H1 (cell line): ENCODE measurements around the gene DCDC1. TPM values are rescaled to one million over a fixed set of nuclear protein-coding genes. Genes with fewer than 3 reads are reported as not detected.

ENCODE experiments used
- CTCF ChIA-PET: fragments of 300-600 bp; sonication (Branson Sonifier 250); formaldehyde crosslinking; loops from one replicate; lab custom pipeline; 2021; ENCODE audit not compliant: partially characterized antibody; lab: Charles Lee
- POLR2A ChIA-PET: fragments of 300-600 bp; sonication (Branson Sonifier 250); formaldehyde crosslinking; loops from one replicate; lab custom pipeline; 2021; ENCODE audit warnings: inconsistent platforms; ENCODE audit not compliant: partially characterized antibody; lab: Charles Lee
- DNase-seq, 2 experiments: peaks; one replicate each; pipeline versions ENCODE4 v3.0.0 to v3.0.0-alpha.2; 2010 to 2022; ENCODE audit warnings: low spot score in 2 of 2, low read depth in 1 of 2, mixed read lengths in 1 of 2
- FAIRE-seq: peaks from 2 replicates; lab custom pipeline; 2011; peaks lifted over from hg19 to GRCh38; lab: Jason Lieb, UNC
- H2AFZ ChIP-seq: 2 replicates; pipeline ENCODE4 v1.8.1; 2012; ENCODE audit warnings: low read length, inconsistent platforms
- H2AK5ac ChIP-seq: 2 replicates; pipeline ENCODE4 v1.6.1; 2013; ENCODE audit warnings: low read depth, low read length
- H2BK120ac ChIP-seq: replicated peaks from 2 replicates; pipeline ENCODE3; 2013; ENCODE audit warnings: low read depth, low read length, inconsistent platforms
- H2BK12ac ChIP-seq: 2 replicates; pipeline ENCODE4 v1.6.1; 2013; ENCODE audit warnings: low read depth, low read length
- H2BK15ac ChIP-seq: 2 replicates; pipeline ENCODE4 v1.6.1; 2013; ENCODE audit warnings: low read length
- H2BK20ac ChIP-seq: 2 replicates; pipeline ENCODE4 v1.6.1; 2013; ENCODE audit warnings: low read length
- H2BK5ac ChIP-seq: 2 replicates; pipeline ENCODE4 v1.6.1; 2013; ENCODE audit warnings: low read depth, low read length
- H3K14ac ChIP-seq: 2 replicates; pipeline ENCODE4 v1.6.1; 2013; ENCODE audit warnings: inconsistent platforms; ENCODE audit not compliant: insufficient read length
- H3K18ac ChIP-seq: 2 replicates; pipeline ENCODE4 v1.6.1; 2013; ENCODE audit warnings: low read length; ENCODE audit errors: extremely low read depth
- H3K23ac ChIP-seq: 2 replicates; pipeline ENCODE4 v1.6.1; 2013; ENCODE audit warnings: inconsistent platforms; ENCODE audit not compliant: insufficient read length
- H3K23me2 ChIP-seq: 2 replicates; pipeline ENCODE4 v1.6.1; 2013; ENCODE audit warnings: low read depth, low read length
- H3K27ac ChIP-seq: 2 replicates; pipeline ENCODE4 v1.6.1; 2011; ENCODE audit warnings: low read depth, low read length, inconsistent platforms
- H3K27me3 ChIP-seq, 4 experiments: replicated peaks in 1 of 4; 1 replicate in 1 of 4; 2 replicates in 3 of 4; pipeline versions ENCODE4 v1.6.1 to v1.8.1; 2011 to 2013; ENCODE audit warnings: low read length in 3 of 4, mild to moderate bottlenecking in 3 of 4, inconsistent platforms in 2 of 4, mixed read lengths in 2 of 4, moderate library complexity in 1 of 4; ENCODE audit not compliant: control insufficient read depth in 3 of 4, insufficient read depth in 3 of 4; ENCODE audit errors: extremely low read depth in 1 of 4
- H3K36me3 ChIP-seq, 4 experiments: 2 replicates each; pipeline versions ENCODE4 v1.6.1 to v1.8.1; 2011 to 2013; ENCODE audit warnings: mild to moderate bottlenecking in 4 of 4, low read length in 3 of 4, moderate library complexity in 2 of 4, control low read depth in 1 of 4, inconsistent platforms in 1 of 4; ENCODE audit not compliant: insufficient read depth in 4 of 4, control insufficient read depth in 2 of 4
- H3K4ac ChIP-seq: replicated peaks from 2 replicates; pipeline ENCODE3; 2013; ENCODE audit warnings: low read length, low read depth, mixed read lengths, inconsistent platforms; ENCODE audit not compliant: insufficient read length
- H3K4me1 ChIP-seq, 4 experiments: replicated peaks in 1 of 4; 1 replicate in 1 of 4; 2 replicates in 3 of 4; pipeline versions ENCODE4 v1.6.1 to v1.8.1; 2011 to 2013; ENCODE audit warnings: low read length in 3 of 4, inconsistent platforms in 2 of 4, mixed read lengths in 1 of 4; ENCODE audit not compliant: insufficient read depth in 4 of 4, control insufficient read depth in 3 of 4
- H3K4me2 ChIP-seq, 2 experiments: 2 replicates each; pipeline versions ENCODE4 v1.6.1 to v1.8.1; 2011 to 2013; ENCODE audit warnings: low read depth in 2 of 2, low read length in 2 of 2, control low read depth in 1 of 2, inconsistent platforms in 1 of 2, mild to moderate bottlenecking in 1 of 2; ENCODE audit not compliant: insufficient read depth in 1 of 2
- H3K4me3 ChIP-seq, 4 experiments: fragments of 200-600, 300-600 bp in 1 of 4; sonication (generic), shearing (Covaris generic), sonication (Bioruptor Twin) in 1 of 4; 2 replicates each; pipeline versions ENCODE4 v1.5.1 to v1.8.1; 2011 to 2016; ENCODE audit warnings: low read length in 4 of 4, low read depth in 3 of 4, control low read depth in 2 of 4, inconsistent platforms in 2 of 4, mild to moderate bottlenecking in 2 of 4, mixed read lengths in 1 of 4, moderate library complexity in 1 of 4; ENCODE audit not compliant: insufficient read depth in 2 of 4; ENCODE audit errors: extremely low read depth in 1 of 4
- H3K56ac ChIP-seq: replicated peaks from 2 replicates; pipeline ENCODE3; 2013; ENCODE audit warnings: low read depth, mild to moderate bottlenecking, mixed read lengths, low read length, inconsistent platforms; ENCODE audit not compliant: insufficient read length
- H3K79me1 ChIP-seq: 2 replicates; pipeline ENCODE4 v1.6.1; 2013; ENCODE audit warnings: low read depth, low read length, control low read depth
- H3K79me2 ChIP-seq, 2 experiments: 2 replicates each; pipeline versions ENCODE4 v1.6.1 to v1.8.1; 2012 to 2013; ENCODE audit warnings: low read length in 2 of 2, mild to moderate bottlenecking in 2 of 2, inconsistent platforms in 1 of 2; ENCODE audit not compliant: insufficient read depth in 2 of 2, control insufficient read depth in 1 of 2
- H3K9ac ChIP-seq, 4 experiments: replicated peaks in 1 of 4; 1 replicate in 1 of 4; 2 replicates in 3 of 4; pipeline versions ENCODE4 v1.6.1 to v1.8.1; 2011 to 2013; ENCODE audit warnings: low read depth in 3 of 4, low read length in 3 of 4, control low read depth in 2 of 4, mild to moderate bottlenecking in 2 of 4, moderate library complexity in 2 of 4, inconsistent platforms in 1 of 4; ENCODE audit errors: extremely low read depth in 1 of 4
- H3K9me3 ChIP-seq, 2 experiments: 2 replicates each; pipeline versions ENCODE4 v1.6.1 to v1.8.1; 2012 to 2013; ENCODE audit warnings: mild to moderate bottlenecking in 2 of 2, moderate library complexity in 2 of 2, control low read depth in 1 of 2, inconsistent platforms in 1 of 2, low read depth in 1 of 2, low read length in 1 of 2, mixed read lengths in 1 of 2; ENCODE audit not compliant: insufficient read depth in 2 of 2
- H4K20me1 ChIP-seq, 2 experiments: replicated peaks in 1 of 2; 2 replicates each; pipeline versions ENCODE3 to v1.8.1; 2011 to 2013; ENCODE audit warnings: inconsistent platforms in 2 of 2, low read length in 2 of 2, mild to moderate bottlenecking in 1 of 2; ENCODE audit not compliant: insufficient read depth in 2 of 2, control insufficient read depth in 1 of 2
- H4K5ac ChIP-seq: 2 replicates; pipeline ENCODE4 v1.6.1; 2013; ENCODE audit warnings: low read length, low read depth, mixed read lengths, inconsistent platforms; ENCODE audit not compliant: insufficient read length
- H4K8ac ChIP-seq: 2 replicates; pipeline ENCODE4 v1.8.0; 2013; ENCODE audit warnings: mild to moderate bottlenecking, moderate library complexity, low read length, inconsistent platforms; ENCODE audit not compliant: insufficient read depth; ENCODE audit errors: extremely low read depth
- H4K91ac ChIP-seq: replicated peaks from 2 replicates; pipeline ENCODE3; 2013; ENCODE audit warnings: low read length, mixed read lengths, inconsistent platforms; ENCODE audit not compliant: insufficient read length
- ATF2 ChIP-seq: IDR thresholded peaks from 2 replicates; pipeline ENCODE4 v1.6.1; 2012; ENCODE audit warnings: low read length, inconsistent platforms
- CTBP2 ChIP-seq: IDR thresholded peaks from 2 replicates; pipeline ENCODE4 v1.7.0; 2011; ENCODE audit warnings: borderline replicate concordance, mild to moderate bottlenecking, moderate library complexity, mixed read lengths, low read length; ENCODE audit not compliant: insufficient read depth, insufficient read length
- JUND ChIP-seq: IDR thresholded peaks from 2 replicates; pipeline ENCODE4 v1.6.1; 2011; ENCODE audit warnings: mild to moderate bottlenecking, improper control_type of control experiment, low read length
- KDM5A ChIP-seq: fragments of 200-600 bp; IDR thresholded peaks from 2 replicates; pipeline ENCODE4 v1.7.1; 2012; ENCODE audit warnings: mild to moderate bottlenecking, low read length, inconsistent platforms, mixed read lengths
- NANOG ChIP-seq: IDR thresholded peaks from 2 replicates; pipeline ENCODE4 v1.6.1; 2011; ENCODE audit warnings: low read length, low read depth, mild to moderate bottlenecking, inconsistent platforms; ENCODE audit not compliant: insufficient read depth, poor library complexity, severe bottlenecking
- SAP30 ChIP-seq: fragments of 300-600 bp; sonication (generic); IDR thresholded peaks from 2 replicates; pipeline ENCODE4 v1.7.1; 2012; ENCODE audit warnings: low read length, moderate library complexity, mild to moderate bottlenecking, inconsistent platforms; ENCODE audit not compliant: insufficient read depth, insufficient replicate concordance
- SIX5 ChIP-seq: IDR thresholded peaks from 2 replicates; pipeline ENCODE4 v1.6.1; 2011; ENCODE audit warnings: mild to moderate bottlenecking, low read depth, low read length
- WGBS, 2 experiments: shearing (Covaris generic) in 1 of 2; methylation state at CpG; one replicate each; pipeline versions ENCODE4 v1.1.6 to v1.1.7; 2013 to 2015; ENCODE audit warnings: low lambda C conversion rate in 2 of 2, mixed read lengths in 2 of 2, inconsistent platforms in 1 of 2, low coverage in 1 of 2, missing lambda C conversion rate in 1 of 2; ENCODE audit not compliant: insufficient replicate concordance in 2 of 2, insufficient coverage in 1 of 2, insufficient read length in 1 of 2; ENCODE audit errors: extremely low coverage in 1 of 2, missing lambda C conversion rate in 1 of 2; 5-methylcytosine and 5-hydroxymethylcytosine counted together
- polyA plus RNA-seq, 7 experiments: library from polyadenylated mRNA; depleted of rRNA in 3 of 7; stranded (reverse) in 5 of 7; unstranded in 2 of 7; fragments of >200 nt in 5 of 7; fragments of 200-250 nt in 2 of 7; gene quantifications; 1 replicate in 5 of 7; 2 replicates in 1 of 7; 4 replicates in 1 of 7; pipeline versions ENCODE4 v1.2.1 to v1.2.3, GENCODE V29; 2011 to 2013; ENCODE audit warnings: missing spikeins in 2 of 7, mixed read lengths in 2 of 7
- total RNA-seq: library from RNA; stranded (reverse); fragmentation: NEBNext Ultra II Directional; extraction: Animal tissue kit (Norgen Biotek cat#: 25700); gene quantifications from 2 replicates; pipeline ENCODE4 v1.2.1, GENCODE V29; 2021
- TF ChIP-seq, protein P1 (sequence below): IDR thresholded peaks from 2 replicates; pipeline ENCODE4 v1.6.1; 2011; ENCODE audit warnings: low read length, improper control_type of control experiment

Gene DCDC1
- total and polyA plus RNA-seq, 2 of the 8 experiments (the other 6 are each of a cell fraction or from before 2014, with no cell fraction given) = 0.15 to 0.56 TPM

GRCh38 chr11:30852091-30852490 is 517.4 kb downstream of the DCDC1 start:
- Histone ChIP-seq H2BK12ac (no peak overlapping the region), H2BK120ac (no peak overlapping the region), H3K23ac (no peak overlapping the region), H3K4me1 (peaks cover 1 to 10% (median 7%) of the 10 kb centered on the region in 4 experiments; a peak in 4 of 7 replicates), H3K36me3 (no peaks in the 10 kb centered on the region), H4K20me1 (no peaks in the 10 kb centered on the region), H3K27me3 (no peaks in the 10 kb centered on the region), H2AFZ (no peak overlapping the region), H3K79me1 (no peaks in the 10 kb centered on the region), H3K9ac (no peak overlapping the region), H3K56ac (no peak overlapping the region), H3K14ac (no peak overlapping the region), H3K23me2 (no peaks in the 10 kb centered on the region), H3K4ac (no peak overlapping the region), H3K9me3 (no peaks in the 10 kb centered on the region; a peak in 1 of 4 replicates), H3K4me2 (no peak overlapping the region), H4K91ac (no peak overlapping the region), H2BK15ac (no peak overlapping the region), H3K4me3 (no peak overlapping the region), H3K27ac (no peak overlapping the region), H2BK20ac (no peak overlapping the region), H4K8ac (no peak overlapping the region), H3K18ac (no peak overlapping the region), H2AK5ac (no peak overlapping the region), H2BK5ac (no peak overlapping the region), H4K5ac (no peak overlapping the region), H3K79me2 (no peaks in the 10 kb centered on the region)
- WGBS, 2 experiments = 78% methylated on average over 1 of the region's 1 CpG; no CpG with 5 or more reads in 1 of the 2 experiments
- CTCF ChIA-PET = no interaction called here
- FAIRE-seq (no peak), DNase-seq (no peak)
- TF ChIP-seq KDM5A (no peak), SIX5 (no peak), CTBP2 (no peak), ATF2 (no peak), NANOG (no peak), JUND (no peak), SAP30 (no peak)
- TF ChIP-seq, protein P1, sequence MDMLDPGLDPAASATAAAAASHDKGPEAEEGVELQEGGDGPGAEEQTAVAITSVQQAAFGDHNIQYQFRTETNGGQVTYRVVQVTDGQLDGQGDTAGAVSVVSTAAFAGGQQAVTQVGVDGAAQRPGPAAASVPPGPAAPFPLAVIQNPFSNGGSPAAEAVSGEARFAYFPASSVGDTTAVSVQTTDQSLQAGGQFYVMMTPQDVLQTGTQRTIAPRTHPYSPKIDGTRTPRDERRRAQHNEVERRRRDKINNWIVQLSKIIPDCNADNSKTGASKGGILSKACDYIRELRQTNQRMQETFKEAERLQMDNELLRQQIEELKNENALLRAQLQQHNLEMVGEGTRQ = no peak
- POLR2A ChIA-PET = interaction anchor here (1.3 kb wide), 1 partner anchor 8 kb away, joined by 3 read pairs; no protein-coding TSS in a partner anchor
